DMS114 treated with DMSO at 0.1 percent for 48 hours (cell line): Measurements from ENCODE around the gene SUN5.
"Not testable (repeated sequence)": the region's sequence is repeated elsewhere in the genome, so short reads cannot be mapped to it uniquely, and the experiment has no call there.

Experiments used
- DNase-seq: peaks from one replicate; lab custom pipeline; 2025; ENCODE audit not compliant: unreplicated experiment; lab: John Stamatoyannopoulos, UW

Gene SUN5

DNA sequence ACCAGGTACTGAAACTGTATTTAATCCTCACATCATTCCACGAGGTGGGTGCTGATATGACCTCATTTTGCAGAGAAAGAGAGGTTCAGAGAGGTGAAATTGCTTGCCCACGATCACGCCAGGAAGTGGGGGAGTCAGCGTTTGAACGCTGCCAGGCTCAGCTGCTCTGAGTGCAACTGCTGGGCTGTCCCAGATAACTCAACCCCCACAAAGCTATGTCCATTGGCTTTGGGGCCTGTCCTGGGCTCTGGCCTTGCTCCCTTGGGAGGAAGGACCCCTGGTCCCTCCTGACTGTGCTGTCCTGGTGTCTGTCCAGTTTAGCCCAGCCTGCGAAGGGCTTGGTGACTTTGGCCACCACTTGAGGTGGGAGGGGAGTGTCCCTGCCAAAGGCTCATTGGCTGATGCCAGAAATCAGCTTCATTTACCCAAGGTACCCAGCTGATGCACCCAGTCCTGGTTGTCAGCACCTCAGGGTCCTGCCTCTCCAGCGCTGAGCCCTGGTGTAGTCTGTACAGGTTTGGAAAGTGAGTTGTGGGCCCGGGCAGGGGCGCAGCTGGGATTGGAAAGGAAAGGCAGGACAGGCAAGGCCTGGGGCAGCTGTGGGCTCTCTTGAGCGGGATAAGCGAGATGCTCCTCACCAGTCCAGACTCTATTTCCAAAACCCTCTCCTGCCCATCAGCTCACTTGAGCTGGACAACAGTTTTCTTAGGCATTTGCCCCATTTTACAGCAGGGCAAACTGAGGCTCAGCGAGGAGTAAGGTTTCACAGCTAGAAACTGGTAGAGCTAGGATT, 38.5 kb downstream of the SUN5 start:
- no peak for DNase-seq

DNA sequence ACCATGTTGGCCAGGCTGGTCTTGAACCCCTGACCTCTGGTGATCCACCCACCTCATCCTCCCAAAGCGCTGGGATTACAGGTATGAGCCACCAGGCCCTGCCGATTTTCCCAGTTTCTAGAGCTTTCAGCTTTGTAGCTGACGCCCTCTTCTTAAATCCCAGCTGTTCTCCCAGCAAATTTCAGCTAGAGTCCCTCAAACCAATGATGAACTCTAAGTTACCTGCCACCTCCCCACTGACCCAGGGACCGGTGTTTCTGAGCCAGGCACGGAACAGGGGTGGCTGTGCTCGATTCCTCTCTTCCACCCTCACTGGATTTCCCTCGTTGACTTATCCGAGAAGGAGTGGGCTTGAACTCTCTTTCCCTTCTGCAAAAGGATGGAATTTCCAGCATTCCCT, 39.1 kb downstream of the SUN5 start:
- DNase-seq: no peak

DNA sequence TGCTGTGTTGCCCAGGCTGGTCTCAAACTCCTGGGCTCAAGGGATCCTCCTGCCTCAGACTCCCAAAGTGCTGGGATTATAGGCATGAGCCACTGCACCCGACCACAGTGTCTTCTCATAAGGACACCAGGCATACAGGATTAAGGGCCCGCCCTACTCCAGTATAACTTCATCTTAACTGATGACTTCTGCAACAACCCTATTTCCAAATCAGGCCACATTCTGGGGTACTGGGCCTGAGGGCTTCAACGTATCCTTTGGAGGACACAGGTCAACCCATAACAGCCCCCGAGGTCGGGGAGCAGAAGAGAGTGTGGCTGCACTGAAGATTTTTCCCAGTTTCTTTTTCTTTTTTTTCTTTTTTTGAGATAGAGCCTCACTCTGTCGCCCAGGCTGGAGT, 39.7 kb downstream of the SUN5 start:
- DNase-seq: no peak

DNA sequence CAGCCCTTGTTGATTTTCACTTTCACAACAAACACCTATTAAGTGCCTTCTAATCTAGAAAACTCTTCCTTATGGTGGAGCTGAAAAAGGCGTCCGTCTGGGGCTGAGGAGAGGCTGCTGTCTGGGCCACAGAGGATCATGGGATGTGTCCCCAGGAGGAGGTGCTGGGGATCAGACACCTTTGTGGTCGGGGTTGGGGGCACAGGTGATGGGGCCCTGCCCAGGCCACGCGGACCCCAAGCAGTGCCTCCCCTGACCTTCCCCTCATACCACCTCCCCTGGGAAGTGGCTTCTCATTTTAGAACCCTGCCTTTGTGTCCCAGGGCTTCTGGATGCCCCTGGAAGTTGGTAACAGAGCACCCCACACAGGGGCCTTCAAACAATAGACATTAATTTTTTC, 41.1 kb downstream of the SUN5 start:
- no peak for DNase-seq

DNA sequence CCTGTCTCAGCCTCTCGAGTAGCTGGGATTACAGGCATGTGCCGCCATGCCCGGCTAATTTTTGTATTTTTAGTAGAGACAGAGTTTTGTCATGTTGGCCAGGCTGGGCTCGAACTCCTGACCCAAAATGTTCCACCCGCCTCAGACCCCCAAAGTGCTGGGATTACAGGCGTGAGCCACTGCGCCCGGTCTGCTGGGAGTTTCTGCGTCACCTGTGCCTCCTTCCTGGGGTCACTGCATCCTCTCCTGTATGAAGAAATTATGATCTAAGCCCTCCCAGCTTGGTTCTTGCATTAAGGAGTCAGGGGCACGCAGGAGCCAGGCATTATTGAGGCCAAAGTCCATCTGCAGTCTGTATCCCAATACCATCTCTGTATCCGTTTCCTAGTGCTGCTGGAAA, 41.6 kb downstream of the SUN5 start:
- DNase-seq: not testable (repeated sequence)

- no peak for DNase-seq
Measured at GRCh38 chr20:32962053-32962452, 42.2 kb downstream of the SUN5 start.

DNA sequence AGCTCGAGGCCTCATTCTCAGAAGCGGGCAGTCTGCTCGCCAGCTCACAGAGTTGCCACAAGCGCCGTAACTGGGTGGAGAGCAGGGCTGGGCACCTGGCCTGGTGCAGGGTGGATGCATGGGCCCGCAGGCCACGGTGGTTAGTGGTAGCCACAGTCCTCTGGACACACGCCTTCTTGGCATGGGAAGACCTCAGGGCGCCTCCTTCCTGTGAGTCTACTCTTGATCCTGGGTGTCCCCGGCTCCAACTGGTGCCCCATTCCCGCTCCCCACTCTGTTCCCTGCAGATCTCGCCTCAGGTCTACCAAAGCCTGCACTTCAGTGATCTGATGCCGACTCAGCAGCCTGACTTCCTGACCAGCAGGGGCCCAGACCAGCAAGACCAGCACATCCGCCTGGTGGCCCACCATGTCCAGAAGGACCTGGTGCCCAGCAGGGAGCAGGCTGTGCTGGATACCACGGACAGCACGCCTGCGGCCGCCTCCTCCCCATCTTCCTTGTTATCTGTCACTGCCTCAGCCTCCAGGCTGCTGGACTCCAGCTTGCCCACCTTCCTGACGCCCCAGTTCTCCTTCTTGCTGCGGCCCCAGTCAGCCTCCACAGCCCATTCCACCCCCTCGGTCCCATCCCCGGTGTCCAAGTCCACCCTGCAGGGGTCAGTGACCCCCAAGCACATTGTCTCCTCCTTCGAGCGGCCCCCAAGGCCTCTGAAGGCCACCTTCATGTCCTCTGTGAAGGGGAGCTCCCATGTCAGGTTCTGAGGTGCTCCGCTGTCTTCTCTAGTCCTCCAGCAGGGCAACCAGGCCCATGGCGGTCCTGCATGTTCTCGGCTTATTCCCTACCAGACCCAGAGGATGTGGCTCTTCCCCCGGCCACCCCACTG, 43.1 kb downstream of the SUN5 start:
- no peak for DNase-seq

DNA sequence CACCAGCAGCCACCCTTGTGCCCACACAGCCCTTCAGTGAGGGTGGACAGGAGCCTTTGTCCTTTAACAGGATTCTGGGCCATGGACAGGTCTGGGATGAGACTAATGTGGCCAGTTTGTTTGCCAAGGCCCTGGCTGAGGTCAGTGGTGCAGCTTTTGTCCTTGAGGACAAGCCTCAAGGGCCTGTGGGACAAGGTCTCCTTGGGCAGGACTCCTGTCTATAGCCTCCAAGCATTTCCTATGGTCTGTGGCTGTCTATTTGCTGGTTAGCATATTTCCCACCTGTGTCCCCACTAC, 44.1 kb downstream of the SUN5 start:
- DNase-seq: no peak

DNA sequence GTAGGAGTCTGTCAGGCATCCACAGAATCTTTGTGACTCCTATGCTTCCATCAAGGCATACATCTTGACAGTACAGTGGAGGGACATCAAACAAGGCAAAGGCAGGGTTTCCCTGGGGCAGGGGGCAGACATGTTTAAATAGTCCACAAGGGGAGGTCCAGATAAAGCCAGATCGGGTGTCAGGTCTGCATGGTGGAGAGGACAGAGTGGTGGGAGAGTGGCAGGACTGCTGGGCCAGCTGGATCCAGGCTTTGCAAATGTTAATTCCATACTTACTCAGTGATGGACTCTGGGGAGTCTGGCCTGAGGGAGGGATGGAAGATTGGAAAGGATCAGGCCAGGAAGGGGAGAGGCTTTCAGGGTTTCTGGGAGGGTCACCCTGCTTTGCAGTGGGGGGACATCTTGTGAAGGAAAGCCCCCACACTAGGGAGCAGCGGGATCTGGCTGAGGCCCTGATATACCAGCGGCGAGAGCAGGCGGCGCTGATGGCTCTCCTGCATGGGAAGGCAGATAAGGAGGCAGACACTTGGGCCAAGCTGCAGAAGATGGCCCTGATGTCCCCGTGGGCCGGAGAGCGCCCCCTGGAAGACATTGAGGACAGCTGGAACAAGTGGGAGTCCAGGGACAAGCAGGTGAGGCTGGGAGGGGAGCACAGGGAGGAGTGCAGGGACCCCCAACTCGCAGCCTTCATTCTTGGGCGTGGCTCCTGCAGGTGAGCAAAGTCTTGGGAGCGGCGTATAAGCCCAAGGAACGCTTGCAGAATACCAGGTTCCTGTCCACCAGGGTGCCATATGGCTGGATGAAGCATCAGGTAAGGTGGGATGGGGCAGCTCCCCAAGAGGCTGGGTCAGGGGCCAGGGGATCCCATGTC, 44.6 kb downstream of the SUN5 start:
- no peak for DNase-seq

GRCh38 chr20:32958574-32958973, 45.7 kb downstream of the SUN5 start:
- DNase-seq: no peak

GRCh38 chr20:32957459-32957858, 46.8 kb downstream of the SUN5 start:
- DNase-seq: no peak

GRCh38 chr20:32950539-32950938, 53.7 kb downstream of the SUN5 start:
- not testable (repeated sequence) for DNase-seq

- DNase-seq: no peak
Measured at GRCh38 chr20:32946629-32947028, 57.6 kb downstream of the SUN5 start.

GRCh38 chr20:32945710-32946221, 58.5 kb downstream of the SUN5 start:
- peak; percentile 2 for DNase-seq

GRCh38 chr20:32943490-32944052, 60.7 kb downstream of the SUN5 start:
- no peak for DNase-seq

GRCh38 chr20:32941155-32941885, 62.9 kb downstream of the SUN5 start:
- no peak for DNase-seq

- DNase-seq: no peak
Measured at GRCh38 chr20:32934580-32934979, 69.7 kb downstream of the SUN5 start.
